KMS-11 (cell line): ENCODE results near the gene IVD.

ENCODE experiments used
- H2AFZ ChIP-seq: fragments of 200-600 bp; sonication (generic); 2 replicates; pipeline ENCODE4 v1.6.1; 2016; ENCODE audit warnings: antibody characterized with exemption, mixed run types, low read depth
- H3K27ac ChIP-seq: fragments of 200-600 bp; sonication (generic); 2 replicates; pipeline ENCODE4 v1.6.1; 2016; ENCODE audit warnings: mild to moderate bottlenecking, mixed run types
- H3K27me3 ChIP-seq: fragments of 200-600 bp; sonication (generic); 2 replicates; pipeline ENCODE4 v1.6.1; 2017; ENCODE audit warnings: mild to moderate bottlenecking, low read depth, mixed run types, moderate library complexity; ENCODE audit not compliant: insufficient read depth
- H3K36me3 ChIP-seq: fragments of 200-600 bp; sonication (generic); 2 replicates; pipeline ENCODE4 v1.6.1; 2017; ENCODE audit warnings: mild to moderate bottlenecking, mixed run types; ENCODE audit not compliant: insufficient read depth
- H3K4me1 ChIP-seq: fragments of 200-600 bp; sonication (generic); 2 replicates; pipeline ENCODE4 v1.6.1; 2016; ENCODE audit warnings: mild to moderate bottlenecking, low read depth, mixed run types; ENCODE audit not compliant: poor library complexity, severe bottlenecking
- H3K4me2 ChIP-seq: fragments of 200-600 bp; sonication (generic); 2 replicates; pipeline ENCODE4 v1.7.0; 2016; ENCODE audit warnings: mild to moderate bottlenecking, mixed run types
- H3K4me3 ChIP-seq: fragments of 200-600 bp; sonication (generic); IDR thresholded peaks from 2 replicates; pipeline ENCODE4 v1.6.1; 2017; ENCODE audit warnings: low read depth, low read length, mixed read lengths; ENCODE audit not compliant: insufficient read depth
- H3K79me2 ChIP-seq: fragments of 200-600 bp; sonication (generic); 2 replicates; pipeline ENCODE4 v1.6.1; 2016; ENCODE audit warnings: low read depth, mixed run types; ENCODE audit not compliant: insufficient read depth
- H3K9ac ChIP-seq: fragments of 200-600 bp; sonication (generic); 2 replicates; pipeline ENCODE4 v1.6.1; 2016; ENCODE audit warnings: mild to moderate bottlenecking, mixed run types
- H4K20me1 ChIP-seq: fragments of 200-600 bp; sonication (generic); 2 replicates; pipeline ENCODE4 v1.6.1; 2016; ENCODE audit warnings: mild to moderate bottlenecking, mixed run types; ENCODE audit not compliant: insufficient read depth
- TF ChIP-seq, protein P1 (sequence below): fragments of 200-600 bp; sonication (generic); conservative IDR thresholded peaks from 2 replicates; pipeline ENCODE4 v1.6.1; 2017; ENCODE audit warnings: low read depth, mild to moderate bottlenecking, antibody characterized with exemption, low read length, moderate library complexity, mixed read lengths

Gene IVD

DNA sequence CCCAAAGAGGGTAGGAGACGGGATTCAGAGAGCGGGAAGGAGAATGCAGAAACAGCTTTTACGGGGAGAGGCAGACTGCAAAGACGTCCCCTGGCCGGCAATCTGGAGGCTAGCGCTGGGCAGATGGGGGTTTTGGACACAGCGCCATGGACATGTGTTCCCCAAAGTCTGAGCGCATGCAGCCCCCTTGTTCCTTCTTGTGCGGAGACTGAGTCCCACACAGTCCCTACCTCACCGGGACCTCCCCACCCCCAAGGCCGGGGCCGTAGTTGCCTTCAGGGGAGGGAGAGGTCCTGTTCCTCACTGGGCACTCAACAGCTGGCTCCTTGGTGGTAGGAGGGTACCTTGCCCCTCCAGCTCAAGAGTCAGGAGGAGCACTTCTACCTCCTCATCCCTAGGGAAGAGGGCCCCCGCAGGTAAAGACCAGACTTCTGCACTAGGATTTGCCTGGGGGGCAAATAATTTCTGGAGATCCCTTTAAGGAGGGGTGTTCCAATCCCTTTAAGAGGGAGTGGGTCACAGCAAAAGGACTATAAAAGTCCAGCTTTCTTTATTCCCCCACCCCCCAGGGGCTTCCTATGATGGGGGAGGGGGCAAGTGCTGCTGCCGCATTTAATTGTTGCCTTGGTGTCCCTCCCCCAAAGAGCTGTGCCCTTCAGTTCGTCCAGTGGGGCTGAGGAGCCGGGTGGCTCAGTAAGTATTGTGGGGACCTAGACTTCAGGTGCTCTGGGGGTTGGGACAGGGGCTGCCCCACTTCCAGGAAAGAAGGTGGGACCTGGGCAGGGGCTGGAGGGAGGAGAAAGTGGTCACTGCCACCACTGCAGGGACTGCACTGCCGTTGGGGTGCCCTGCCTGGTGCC lies 31.5 kb downstream of the IVD start:
- Histone ChIP-seq H3K36me3 (no peaks in the 10 kb centered on the region), H3K27ac (no peak overlapping the region), H4K20me1 (no peaks in the 10 kb centered on the region), H3K27me3 (peaks cover 29% of the 10 kb centered on the region), H3K4me2 (no peak overlapping the region), H3K4me3 (no peak overlapping the region), H2AFZ (no peak overlapping the region), H3K4me1 (no peaks in the 10 kb centered on the region), H3K9ac (no peak overlapping the region), H3K79me2 (peaks cover 5% of the 10 kb centered on the region; the same call in 1 of the 2 replicates)
- TF ChIP-seq, protein P1, sequence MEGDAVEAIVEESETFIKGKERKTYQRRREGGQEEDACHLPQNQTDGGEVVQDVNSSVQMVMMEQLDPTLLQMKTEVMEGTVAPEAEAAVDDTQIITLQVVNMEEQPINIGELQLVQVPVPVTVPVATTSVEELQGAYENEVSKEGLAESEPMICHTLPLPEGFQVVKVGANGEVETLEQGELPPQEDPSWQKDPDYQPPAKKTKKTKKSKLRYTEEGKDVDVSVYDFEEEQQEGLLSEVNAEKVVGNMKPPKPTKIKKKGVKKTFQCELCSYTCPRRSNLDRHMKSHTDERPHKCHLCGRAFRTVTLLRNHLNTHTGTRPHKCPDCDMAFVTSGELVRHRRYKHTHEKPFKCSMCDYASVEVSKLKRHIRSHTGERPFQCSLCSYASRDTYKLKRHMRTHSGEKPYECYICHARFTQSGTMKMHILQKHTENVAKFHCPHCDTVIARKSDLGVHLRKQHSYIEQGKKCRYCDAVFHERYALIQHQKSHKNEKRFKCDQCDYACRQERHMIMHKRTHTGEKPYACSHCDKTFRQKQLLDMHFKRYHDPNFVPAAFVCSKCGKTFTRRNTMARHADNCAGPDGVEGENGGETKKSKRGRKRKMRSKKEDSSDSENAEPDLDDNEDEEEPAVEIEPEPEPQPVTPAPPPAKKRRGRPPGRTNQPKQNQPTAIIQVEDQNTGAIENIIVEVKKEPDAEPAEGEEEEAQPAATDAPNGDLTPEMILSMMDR: no peak

DNA sequence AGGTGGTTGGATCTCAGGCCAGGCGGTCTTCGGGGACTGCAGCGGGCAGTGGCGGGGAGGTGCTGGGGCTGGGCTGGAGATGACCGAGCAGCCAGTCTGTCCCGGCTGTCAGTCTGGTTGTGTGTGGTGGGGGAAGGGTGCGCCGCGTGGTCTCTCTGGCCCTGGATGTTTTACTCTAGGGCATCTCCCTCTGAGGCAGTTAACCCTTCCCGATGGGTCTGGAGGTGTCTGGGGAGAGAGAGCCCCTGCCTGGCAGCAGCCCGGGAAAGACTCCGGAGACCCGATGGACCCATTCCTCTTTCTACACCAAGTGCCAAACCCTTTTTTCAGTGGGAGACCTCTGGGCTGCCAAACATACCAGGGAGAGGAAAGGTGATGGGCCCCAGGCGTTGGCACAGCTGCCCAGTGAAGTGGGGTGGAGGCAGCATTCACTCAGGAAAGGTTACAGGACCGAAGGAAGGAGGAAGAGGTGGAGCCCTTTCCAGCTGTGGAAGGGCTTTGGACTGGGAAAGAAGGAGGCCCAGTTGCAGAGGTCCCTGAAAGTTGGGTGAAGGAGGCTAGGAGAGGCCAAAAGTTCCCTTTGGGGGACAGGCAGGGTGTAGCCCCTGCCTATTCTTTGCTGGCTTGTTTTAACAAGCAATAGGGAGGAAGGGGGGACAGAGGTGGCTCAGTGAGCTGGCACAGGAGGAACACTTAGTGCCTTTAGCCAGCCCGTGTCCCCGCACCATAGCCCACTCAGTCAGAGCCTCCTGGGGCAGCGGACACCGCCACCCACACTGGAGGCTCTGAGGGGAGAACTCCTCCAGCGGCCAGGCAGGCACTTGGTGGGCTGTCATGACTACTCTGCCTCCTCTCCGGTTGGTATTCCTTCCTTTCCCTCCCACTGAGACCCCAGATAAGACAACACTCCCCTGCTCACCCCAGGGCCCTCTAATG lies 32.4 kb downstream of the IVD start:
- Histone ChIP-seq H3K27me3 (peaks cover 29% of the 10 kb centered on the region), H3K4me2 (no peak overlapping the region), H3K79me2 (peaks cover 5% of the 10 kb centered on the region; the same call in 1 of the 2 replicates), H3K9ac (no peak overlapping the region), H3K36me3 (no peaks in the 10 kb centered on the region), H3K27ac (no peak overlapping the region), H4K20me1 (no peaks in the 10 kb centered on the region), H2AFZ (no peak overlapping the region), H3K4me1 (no peaks in the 10 kb centered on the region), H3K4me3 (no peak overlapping the region)
- TF ChIP-seq, protein P1: no peak

DNA sequence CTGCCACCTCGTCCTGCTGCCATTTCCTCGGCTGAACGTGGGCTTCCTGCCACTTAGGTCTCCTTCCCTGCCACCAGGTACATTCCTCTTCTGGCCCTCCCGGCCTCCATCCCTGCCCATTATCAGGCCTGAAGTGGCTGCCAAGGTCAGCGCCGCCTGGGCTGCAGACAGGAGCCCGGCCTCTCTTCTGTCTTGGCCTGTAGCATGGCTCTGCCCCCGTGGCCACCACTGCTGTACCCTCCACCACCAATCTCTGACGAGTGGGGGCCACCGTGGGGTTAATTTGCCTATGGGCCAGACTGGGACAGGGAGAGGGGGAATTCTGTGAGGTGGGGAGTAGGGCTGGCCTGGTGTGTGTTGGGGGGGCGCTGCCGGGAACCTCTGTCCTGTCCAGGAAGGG lies 33.1 kb downstream of the IVD start:
- Histone ChIP-seq H4K20me1 (no peaks in the 10 kb centered on the region), H3K79me2 (peaks cover 6% of the 10 kb centered on the region; the same call in 1 of the 2 replicates), H3K4me1 (no peaks in the 10 kb centered on the region), H3K27me3 (peaks cover 29% of the 10 kb centered on the region), H2AFZ (no peak overlapping the region), H3K4me3 (no peak overlapping the region), H3K27ac (no peak overlapping the region), H3K4me2 (no peak overlapping the region), H3K36me3 (no peaks in the 10 kb centered on the region), H3K9ac (no peak overlapping the region)
- TF ChIP-seq, protein P1: no peak

DNA sequence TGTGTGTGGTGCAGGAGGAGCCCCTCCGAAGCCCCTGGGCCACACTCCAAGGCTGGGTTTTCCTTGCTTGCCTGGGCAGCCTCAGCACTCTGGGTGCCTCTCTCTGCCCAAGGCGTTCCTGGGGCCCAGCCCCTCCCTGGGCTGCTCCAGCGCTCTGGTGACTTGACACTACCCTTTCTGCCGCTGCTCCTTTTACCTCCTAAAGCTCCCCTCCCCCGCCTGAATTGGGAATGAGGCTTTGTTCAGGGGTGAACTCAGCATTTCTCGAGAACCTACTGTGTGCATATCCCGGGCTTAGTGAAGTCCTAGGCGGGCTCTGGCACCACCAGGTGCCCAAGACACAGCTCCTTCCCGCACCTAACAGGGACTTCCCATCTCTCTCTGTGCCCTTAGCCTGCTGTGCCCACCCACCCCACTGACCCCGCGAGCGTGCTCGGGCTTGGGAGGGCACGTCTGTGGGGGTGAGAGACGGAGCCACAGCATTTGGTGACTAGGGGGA lies 33.9 kb downstream of the IVD start:
- peaks cover 14% of the 10 kb centered on the region; the same call in 1 of the 2 replicates for H3K79me2 ChIP-seq
- TF ChIP-seq, protein P1: no peak
- no peak overlapping the region for H3K27ac ChIP-seq
- no peak overlapping the region for H3K9ac ChIP-seq
- H3K4me3 ChIP-seq: no peak overlapping the region
- no peaks in the 10 kb centered on the region for H3K4me1 ChIP-seq
- H3K27me3 ChIP-seq: peaks cover 29% of the 10 kb centered on the region
- peak overlapping the region; percentile 84 for H3K4me2 ChIP-seq
- H2AFZ ChIP-seq: peak overlapping the region; percentile 87
- H3K36me3 ChIP-seq: no peaks in the 10 kb centered on the region
- no peaks in the 10 kb centered on the region for H4K20me1 ChIP-seq
